Measurements from ENCODE around the gene HNF4A. TPM values are rescaled to one million over a fixed set of nuclear protein-coding genes. Genes with fewer than 3 reads are reported as not detected.

The HNF4A gene
- total and polyA plus RNA-seq, 2 of the 13 experiments (the other 11 are each of a cell fraction or from before 2014, with no cell fraction given), result 80.9 to 169 TPM

DNA sequence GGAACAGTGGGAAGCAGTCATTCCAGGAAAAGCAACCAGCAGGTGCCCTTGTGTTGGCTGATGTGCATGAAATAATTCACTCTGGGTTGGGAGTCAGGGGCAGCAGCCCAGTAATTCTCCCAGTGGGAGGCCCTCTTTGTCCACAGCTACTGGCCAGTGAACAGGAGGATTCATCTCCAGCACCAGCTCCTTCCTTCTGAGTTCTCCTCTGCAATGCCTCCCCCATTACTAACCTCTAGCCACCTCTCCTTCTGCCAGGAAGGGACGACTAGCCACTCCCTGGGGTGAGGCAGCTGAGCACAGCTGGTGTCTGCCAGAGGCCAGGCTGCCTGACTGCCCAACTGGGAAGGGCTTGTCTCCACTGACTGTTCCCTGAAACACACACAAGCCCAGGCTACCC lies 31.2 kb upstream of the HNF4A start:
- TF ChIP-seq CEBPG (CRISPR knock-in tag; IDR thresholded peaks at IDR 0.05) (no peak), GPN1 (CRISPR knock-in tag; IDR thresholded peaks at IDR 0.05; ENCODE audit: borderline replicate concordance) (0 out of 2 replicates have a peak, but pooled peaks have one; percentile 23), ZNF768 (CRISPR knock-in tag; IDR thresholded peaks at IDR 0.05) (peak; percentile 50; the same call in 1 of the 2 replicates), SMYD3 (CRISPR knock-in tag; IDR thresholded peaks at IDR 0.05) (no peak)
- TF ChIP-seq, protein P1, sequence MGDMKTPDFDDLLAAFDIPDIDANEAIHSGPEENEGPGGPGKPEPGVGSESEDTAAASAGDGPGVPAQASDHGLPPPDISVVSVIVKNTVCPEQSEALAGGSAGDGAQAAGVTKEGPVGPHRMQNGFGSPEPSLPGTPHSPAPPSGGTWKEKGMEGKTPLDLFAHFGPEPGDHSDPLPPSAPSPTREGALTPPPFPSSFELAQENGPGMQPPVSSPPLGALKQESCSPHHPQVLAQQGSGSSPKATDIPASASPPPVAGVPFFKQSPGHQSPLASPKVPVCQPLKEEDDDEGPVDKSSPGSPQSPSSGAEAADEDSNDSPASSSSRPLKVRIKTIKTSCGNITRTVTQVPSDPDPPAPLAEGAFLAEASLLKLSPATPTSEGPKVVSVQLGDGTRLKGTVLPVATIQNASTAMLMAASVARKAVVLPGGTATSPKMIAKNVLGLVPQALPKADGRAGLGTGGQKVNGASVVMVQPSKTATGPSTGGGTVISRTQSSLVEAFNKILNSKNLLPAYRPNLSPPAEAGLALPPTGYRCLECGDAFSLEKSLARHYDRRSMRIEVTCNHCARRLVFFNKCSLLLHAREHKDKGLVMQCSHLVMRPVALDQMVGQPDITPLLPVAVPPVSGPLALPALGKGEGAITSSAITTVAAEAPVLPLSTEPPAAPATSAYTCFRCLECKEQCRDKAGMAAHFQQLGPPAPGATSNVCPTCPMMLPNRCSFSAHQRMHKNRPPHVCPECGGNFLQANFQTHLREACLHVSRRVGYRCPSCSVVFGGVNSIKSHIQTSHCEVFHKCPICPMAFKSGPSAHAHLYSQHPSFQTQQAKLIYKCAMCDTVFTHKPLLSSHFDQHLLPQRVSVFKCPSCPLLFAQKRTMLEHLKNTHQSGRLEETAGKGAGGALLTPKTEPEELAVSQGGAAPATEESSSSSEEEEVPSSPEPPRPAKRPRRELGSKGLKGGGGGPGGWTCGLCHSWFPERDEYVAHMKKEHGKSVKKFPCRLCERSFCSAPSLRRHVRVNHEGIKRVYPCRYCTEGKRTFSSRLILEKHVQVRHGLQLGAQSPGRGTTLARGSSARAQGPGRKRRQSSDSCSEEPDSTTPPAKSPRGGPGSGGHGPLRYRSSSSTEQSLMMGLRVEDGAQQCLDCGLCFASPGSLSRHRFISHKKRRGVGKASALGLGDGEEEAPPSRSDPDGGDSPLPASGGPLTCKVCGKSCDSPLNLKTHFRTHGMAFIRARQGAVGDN (CRISPR knock-in tag; IDR thresholded peaks at IDR 0.05), result 0 out of 2 replicates have a peak, but pooled peaks have one; percentile 27
- TF ChIP-seq, protein P2, sequence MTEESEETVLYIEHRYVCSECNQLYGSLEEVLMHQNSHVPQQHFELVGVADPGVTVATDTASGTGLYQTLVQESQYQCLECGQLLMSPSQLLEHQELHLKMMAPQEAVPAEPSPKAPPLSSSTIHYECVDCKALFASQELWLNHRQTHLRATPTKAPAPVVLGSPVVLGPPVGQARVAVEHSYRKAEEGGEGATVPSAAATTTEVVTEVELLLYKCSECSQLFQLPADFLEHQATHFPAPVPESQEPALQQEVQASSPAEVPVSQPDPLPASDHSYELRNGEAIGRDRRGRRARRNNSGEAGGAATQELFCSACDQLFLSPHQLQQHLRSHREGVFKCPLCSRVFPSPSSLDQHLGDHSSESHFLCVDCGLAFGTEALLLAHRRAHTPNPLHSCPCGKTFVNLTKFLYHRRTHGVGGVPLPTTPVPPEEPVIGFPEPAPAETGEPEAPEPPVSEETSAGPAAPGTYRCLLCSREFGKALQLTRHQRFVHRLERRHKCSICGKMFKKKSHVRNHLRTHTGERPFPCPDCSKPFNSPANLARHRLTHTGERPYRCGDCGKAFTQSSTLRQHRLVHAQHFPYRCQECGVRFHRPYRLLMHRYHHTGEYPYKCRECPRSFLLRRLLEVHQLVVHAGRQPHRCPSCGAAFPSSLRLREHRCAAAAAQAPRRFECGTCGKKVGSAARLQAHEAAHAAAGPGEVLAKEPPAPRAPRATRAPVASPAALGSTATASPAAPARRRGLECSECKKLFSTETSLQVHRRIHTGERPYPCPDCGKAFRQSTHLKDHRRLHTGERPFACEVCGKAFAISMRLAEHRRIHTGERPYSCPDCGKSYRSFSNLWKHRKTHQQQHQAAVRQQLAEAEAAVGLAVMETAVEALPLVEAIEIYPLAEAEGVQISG (CRISPR knock-in tag; IDR thresholded peaks at IDR 0.05), result peak; percentile 27; the same call in 1 of the 2 replicates
- TF ChIP-seq, protein P3, sequence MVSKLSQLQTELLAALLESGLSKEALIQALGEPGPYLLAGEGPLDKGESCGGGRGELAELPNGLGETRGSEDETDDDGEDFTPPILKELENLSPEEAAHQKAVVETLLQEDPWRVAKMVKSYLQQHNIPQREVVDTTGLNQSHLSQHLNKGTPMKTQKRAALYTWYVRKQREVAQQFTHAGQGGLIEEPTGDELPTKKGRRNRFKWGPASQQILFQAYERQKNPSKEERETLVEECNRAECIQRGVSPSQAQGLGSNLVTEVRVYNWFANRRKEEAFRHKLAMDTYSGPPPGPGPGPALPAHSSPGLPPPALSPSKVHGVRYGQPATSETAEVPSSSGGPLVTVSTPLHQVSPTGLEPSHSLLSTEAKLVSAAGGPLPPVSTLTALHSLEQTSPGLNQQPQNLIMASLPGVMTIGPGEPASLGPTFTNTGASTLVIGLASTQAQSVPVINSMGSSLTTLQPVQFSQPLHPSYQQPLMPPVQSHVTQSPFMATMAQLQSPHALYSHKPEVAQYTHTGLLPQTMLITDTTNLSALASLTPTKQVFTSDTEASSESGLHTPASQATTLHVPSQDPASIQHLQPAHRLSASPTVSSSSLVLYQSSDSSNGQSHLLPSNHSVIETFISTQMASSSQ (IDR thresholded peaks at IDR 0.05; ENCODE audit: low read depth), result no peak
- TF ChIP-seq, protein P3 (CRISPR knock-in tag; IDR thresholded peaks at IDR 0.05; ENCODE audit: borderline replicate concordance), result peak; percentile 25; the same call in 1 of the 2 replicates
- TF ChIP-seq, protein P4, sequence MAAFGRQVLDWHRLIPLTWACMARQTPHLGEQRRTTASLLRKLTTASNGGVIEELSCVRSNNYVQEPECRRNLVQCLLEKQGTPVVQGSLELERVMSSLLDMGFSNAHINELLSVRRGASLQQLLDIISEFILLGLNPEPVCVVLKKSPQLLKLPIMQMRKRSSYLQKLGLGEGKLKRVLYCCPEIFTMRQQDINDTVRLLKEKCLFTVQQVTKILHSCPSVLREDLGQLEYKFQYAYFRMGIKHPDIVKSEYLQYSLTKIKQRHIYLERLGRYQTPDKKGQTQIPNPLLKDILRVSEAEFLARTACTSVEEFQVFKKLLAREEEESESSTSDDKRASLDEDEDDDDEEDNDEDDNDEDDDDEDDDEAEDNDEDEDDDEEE (CRISPR knock-in tag; IDR thresholded peaks at IDR 0.05), result 0 out of 2 replicates have a peak, but pooled peaks have one; percentile 43
- ChIA-PET POLR2A (interaction anchor here (0.8 to 1.9 kb wide), 2 partner anchors 9 to 70 kb away, joined by 3 to 5 read pairs; no protein-coding TSS in a partner anchor), CTCF (ENCODE audit: low intra/inter-chr PET ratio, low total read pairs) (no interaction called here)
- BruUV-seq (replicated peaks), result no TSS peak
- intact Hi-C loops (cut with micrococcal nuclease; ENCODE audit: unreplicated experiment), result loop anchor here (5.0 kb wide), 1 partner anchor 662 kb away; no protein-coding TSS in a partner anchor
- H3K36me3 ChIP-seq (replicated peaks in 1 of 2; ENCODE audit: control insufficient read depth in 1 of 2, insufficient read depth in 2 of 2, low read length in 2 of 2), result no peaks in the 10 kb centered on the region
- H2AFZ ChIP-seq (ENCODE audit: low read length), result no peak overlapping the region
- no peak overlapping the region for H3K4me3 ChIP-seq (replicated peaks in 1 of 3; ENCODE audit: insufficient read depth in 1 of 3, low read depth in 2 of 3, low read length in 3 of 3)
- no peak overlapping the region for H3K27ac ChIP-seq (ENCODE audit: extremely low read length, insufficient read depth, low read length)
- WGBS (ENCODE audit: low lambda C conversion rate), result 21% methylated on average over 1 of the region's 1 CpG
- no peaks in the 10 kb centered on the region for H3K79me2 ChIP-seq (ENCODE audit: insufficient read depth, low read length)
- in situ Hi-C loops (cut with HindIII; ENCODE audit: extremely low pct_ligation_motif_present, low pct_unique_long_range_greater_than_20kb), result no loop called here
- peak; percentile 54 for ATAC-seq
- no peak for FAIRE-seq
- H3K27me3 ChIP-seq (ENCODE audit: control insufficient read depth in 1 of 2, insufficient read depth in 2 of 2, low read length in 2 of 2), result no peaks in the 10 kb centered on the region; a peak in 1 of 5 replicates
- no peak overlapping the region for H3K4me2 ChIP-seq (ENCODE audit: low read depth, low read length)
- H3K9ac ChIP-seq (ENCODE audit: insufficient read depth, low read depth, low read length), result no peak overlapping the region
- DNase-seq (ENCODE audit: low spot score), result no peak
- H4K20me1 ChIP-seq (ENCODE audit: insufficient read depth, low read length), result no peaks in the 10 kb centered on the region
- peaks cover 43% of the 10 kb centered on the region for H3K4me1 ChIP-seq (ENCODE audit: insufficient read depth, low read length)
- H3K9me3 ChIP-seq (ENCODE audit: low read length), result no peaks in the 10 kb centered on the region
